GM12864 (cell line): ENCODE results near the gene SDF2.

Source experiments
- DNase-seq: peaks from one replicate; pipeline ENCODE4 v3.0.0-alpha.2; 2011; ENCODE audit warnings: low read depth
- H3K4me3 ChIP-seq: 2 replicates; pipeline ENCODE4 v1.5.1; 2011; ENCODE audit warnings: mild to moderate bottlenecking, low read depth, low read length, control low read depth
- TF ChIP-seq, protein P1 (sequence below): IDR thresholded peaks from 2 replicates; pipeline ENCODE4 v1.5.1; 2011; ENCODE audit warnings: low read depth, mild to moderate bottlenecking, moderate library complexity, low read length, control low read depth, inconsistent platforms; ENCODE audit errors: missing control alignments

Gene SDF2, protein sequence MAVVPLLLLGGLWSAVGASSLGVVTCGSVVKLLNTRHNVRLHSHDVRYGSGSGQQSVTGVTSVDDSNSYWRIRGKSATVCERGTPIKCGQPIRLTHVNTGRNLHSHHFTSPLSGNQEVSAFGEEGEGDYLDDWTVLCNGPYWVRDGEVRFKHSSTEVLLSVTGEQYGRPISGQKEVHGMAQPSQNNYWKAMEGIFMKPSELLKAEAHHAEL

DNA sequence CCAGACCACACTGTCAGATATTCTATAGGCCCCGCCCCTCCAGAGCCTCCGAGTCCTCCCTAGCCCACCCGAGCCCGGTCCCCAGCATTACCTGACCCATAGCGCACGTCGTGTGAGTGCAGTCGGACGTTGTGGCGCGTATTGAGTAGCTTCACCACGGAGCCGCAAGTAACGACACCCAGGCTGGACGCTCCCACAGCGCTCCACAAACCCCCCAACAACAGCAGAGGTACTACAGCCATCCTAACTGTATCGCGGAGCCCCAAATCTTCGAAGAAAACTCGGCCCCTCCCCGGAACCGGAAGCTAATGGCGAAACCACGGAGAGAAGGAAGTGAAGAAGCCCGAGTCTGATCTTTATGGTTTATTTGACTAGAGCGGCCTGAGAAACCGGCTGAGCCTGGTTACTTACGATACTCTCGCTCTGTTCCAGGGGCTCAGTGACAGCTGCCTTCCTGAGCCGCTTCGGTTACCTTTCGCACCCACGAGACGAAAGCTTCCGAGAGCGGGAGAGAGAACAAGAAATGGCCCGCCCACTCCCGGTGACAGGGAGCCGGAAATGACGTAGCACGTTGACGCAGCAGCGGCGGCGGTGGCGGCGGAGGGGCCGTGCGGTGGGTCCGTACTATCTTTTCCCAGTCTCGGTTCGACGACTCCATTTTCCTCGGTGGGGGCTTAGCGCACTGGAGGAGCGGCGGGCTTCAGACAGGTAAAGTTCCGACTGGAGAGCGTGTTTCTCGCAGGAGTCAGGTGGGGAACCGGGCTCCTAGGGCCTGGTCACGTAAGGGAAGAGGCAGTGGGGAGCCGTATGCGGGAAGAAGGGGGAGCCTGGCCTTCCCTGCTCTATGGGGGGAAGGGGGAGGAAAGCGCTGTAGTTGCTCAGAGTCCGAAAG is at the start of gene SDF2, which contains the start of gene SUPT6H:
SDF2 (minus strand) TSS at position 272 of the 892 bp plus-strand sequence; CDS start at position 242, 30 bp downstream.
SUPT6H (plus strand) TSS at position 571 of the 892 bp plus-strand sequence. CDS start 11,197 bp downstream, outside the sequence.
- TF ChIP-seq, protein P1, sequence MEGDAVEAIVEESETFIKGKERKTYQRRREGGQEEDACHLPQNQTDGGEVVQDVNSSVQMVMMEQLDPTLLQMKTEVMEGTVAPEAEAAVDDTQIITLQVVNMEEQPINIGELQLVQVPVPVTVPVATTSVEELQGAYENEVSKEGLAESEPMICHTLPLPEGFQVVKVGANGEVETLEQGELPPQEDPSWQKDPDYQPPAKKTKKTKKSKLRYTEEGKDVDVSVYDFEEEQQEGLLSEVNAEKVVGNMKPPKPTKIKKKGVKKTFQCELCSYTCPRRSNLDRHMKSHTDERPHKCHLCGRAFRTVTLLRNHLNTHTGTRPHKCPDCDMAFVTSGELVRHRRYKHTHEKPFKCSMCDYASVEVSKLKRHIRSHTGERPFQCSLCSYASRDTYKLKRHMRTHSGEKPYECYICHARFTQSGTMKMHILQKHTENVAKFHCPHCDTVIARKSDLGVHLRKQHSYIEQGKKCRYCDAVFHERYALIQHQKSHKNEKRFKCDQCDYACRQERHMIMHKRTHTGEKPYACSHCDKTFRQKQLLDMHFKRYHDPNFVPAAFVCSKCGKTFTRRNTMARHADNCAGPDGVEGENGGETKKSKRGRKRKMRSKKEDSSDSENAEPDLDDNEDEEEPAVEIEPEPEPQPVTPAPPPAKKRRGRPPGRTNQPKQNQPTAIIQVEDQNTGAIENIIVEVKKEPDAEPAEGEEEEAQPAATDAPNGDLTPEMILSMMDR: peak; percentile 29

DNA sequence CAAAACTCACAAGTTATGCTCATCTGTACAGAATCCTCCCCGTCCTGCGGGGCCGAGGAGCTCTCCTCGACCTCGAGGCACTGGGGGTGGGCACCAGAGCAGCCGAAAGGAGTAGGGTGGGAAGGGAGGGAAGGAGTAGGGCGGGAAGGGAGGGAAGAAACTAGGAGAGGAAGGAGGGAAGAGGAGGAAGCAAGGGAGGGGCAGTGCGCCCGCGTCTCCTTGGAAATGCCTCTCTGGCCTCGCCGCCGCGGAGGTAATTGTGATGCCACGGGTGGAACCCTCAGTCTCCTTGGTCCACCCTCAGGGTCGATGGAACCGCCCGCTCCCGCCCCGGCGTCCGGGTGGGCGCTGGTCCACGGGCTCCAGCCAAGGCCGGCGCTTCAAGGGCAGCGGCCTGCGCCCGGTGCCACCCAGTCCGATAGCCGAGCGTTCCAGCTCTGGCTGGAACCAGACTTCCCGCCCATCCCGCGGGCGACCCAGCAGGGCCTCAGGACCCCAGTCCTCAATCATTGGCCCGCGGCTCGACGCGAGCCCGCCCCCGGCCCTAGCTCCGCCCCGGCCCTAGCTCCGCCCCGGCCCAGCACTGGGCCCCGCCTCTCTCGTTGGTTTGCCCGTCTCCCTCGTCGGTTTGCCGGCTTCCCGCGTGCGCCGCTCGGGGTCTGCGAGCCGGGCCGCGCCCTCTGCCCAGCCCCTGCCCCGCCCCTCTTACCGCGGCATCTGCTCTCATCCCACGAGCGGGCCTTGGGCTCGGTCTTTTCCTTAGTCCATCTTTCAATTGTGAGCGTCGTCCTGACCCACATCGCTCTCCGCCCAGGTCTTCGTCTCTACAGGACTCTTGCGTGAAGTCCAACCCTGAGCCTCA is 49.4 kb upstream of the SDF2 start:
- DNase-seq: no peak
- H3K4me3 ChIP-seq: peak overlapping the region; percentile 61
- TF ChIP-seq, protein P1: no peak

More for the DNA sequence above, at the start of gene SDF2, which contains the start of gene SUPT6H:
- H3K4me3 ChIP-seq: peak within 1 kb of the TSS; percentile 74
- DNase-seq: peak; percentile 67

DNA sequence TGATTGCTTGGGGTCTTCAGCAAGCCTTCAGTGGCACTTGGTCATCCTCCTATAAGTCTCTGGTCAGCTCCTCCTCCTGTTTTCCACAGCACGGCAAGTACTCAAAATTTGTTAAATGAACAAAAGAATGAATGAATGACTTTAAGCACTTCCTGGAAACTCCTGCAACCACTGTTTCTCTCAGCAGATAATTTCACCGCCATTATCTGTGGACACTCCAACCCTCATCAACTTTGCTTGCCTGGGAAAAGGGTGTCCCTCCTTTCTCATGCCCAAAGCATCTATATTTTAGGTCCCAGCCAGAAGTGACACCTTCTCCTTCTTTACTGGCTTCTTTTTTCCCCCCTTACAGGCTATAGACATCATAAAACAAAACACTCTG is 45.6 kb upstream of the SDF2 start:
- no peak overlapping the region for H3K4me3 ChIP-seq
- no peak for DNase-seq
- TF ChIP-seq, protein P1: no peak

DNA sequence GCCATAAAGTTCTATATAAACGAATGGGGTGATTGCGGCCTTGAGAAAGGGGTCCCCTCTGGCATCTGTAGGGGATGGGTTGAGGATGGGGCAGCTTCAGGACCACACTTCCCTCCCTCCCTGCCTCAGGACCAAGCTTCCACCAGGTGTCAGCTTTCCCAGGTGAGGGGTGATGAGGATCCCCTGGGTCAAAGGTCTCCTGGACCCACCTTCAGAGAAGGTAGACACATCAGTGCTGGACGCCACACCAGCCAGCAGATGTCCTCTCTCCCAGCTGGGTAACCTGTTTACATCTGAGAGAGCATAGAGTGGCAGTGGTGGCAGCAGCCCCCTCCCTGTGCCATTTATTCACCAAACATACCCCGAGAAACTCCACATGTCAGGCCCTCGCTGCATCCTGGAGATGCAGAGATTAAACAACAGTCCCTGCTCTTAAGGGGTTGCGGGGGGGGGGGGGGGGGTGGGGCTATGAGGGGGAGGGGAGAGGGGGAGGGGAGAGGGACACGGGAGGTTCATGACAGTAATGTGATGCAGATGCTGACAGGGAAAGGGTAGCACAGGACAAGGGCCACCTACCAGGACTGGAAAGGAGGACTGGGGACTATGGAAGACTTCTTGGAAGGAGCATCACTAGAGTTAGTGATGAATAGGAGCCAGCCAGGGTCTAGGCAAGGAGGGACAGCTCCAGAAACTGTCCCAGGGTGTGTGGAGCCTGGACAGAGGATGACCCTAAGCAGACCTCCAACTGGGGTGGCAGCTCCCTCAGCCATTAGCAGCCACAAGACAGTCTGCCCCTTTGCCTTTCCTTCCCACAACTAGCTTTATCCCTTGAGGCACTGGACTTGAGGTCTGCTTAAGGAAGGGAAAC is 45.0 kb upstream of the SDF2 start:
- DNase-seq: no peak
- no peak overlapping the region for H3K4me3 ChIP-seq
- TF ChIP-seq, protein P1: no peak

DNA sequence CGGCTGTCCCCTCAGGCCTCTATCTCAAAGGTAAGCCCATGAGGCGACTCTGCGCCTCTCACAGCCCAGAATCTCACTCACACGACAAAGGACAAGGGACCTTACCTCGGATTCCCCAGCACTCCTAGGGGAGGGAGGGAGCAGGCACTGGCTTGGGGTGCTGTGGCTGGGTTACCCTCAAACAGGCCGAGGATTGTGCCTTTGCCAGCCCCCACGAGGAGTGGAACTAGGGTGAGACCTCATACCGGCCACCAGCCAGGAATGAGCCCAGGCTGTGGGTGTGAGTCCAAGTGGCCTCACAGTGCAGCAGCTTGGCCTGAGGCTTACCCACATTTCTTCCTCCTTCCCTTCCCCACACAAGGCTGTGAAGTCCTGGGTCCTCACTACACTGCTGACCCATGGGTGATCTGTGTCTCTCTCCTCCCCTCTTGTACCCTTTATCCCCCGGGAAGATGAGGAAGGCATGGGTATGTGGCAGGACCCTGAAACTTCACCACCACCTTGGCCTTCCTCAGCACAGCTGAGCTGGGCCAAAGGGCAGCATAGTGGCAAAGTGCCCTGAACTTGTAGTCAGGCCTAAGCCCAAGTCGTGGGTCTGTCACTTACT is 44.1 kb upstream of the SDF2 start:
- no peak for DNase-seq
- H3K4me3 ChIP-seq: no peak overlapping the region
- TF ChIP-seq, protein P1: no peak
